ENCODE data around the gene CKAP5. TPM values are rescaled to one million over a fixed set of nuclear protein-coding genes. Genes with fewer than 3 reads are reported as not detected.

CKAP5 gene
- total RNA-seq, 2 donors from 2014 or later, result 98.1 to 164 TPM

DNA sequence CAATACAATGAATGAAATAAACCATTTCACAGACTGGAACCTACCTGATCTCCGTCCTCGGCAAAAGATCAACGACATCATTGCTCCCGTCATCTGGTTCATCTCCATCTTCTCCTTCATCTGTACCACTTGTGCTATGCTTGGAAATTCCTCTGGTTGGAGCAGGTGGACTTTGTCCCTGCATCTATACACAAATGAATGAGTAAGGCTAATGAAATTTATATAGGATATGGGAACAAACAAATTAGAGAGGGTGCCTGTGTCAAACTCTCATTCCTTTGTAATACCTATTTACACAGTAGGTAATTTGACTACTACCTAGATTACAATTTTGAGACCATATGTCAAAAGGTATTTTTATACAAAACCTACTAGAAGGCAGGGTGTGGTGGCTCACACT lies 67.7 kb downstream of the CKAP5 start:
- Mint-ChIP-seq H3K27me3 (no peaks in the 10 kb centered on the region), H3K4me3 (no peak overlapping the region), H3K4me1 (ENCODE audit: low read depth in 2 of 2) (no peaks in the 10 kb centered on the region), H3K9me3 (no peaks in the 10 kb centered on the region), H3K36me3 (peaks cover 22% of the 10 kb centered on the region), H3K27ac (no peak overlapping the region)
- DNase-seq (ENCODE audit: low spot score) (no peak), ATAC-seq (no peak)

DNA sequence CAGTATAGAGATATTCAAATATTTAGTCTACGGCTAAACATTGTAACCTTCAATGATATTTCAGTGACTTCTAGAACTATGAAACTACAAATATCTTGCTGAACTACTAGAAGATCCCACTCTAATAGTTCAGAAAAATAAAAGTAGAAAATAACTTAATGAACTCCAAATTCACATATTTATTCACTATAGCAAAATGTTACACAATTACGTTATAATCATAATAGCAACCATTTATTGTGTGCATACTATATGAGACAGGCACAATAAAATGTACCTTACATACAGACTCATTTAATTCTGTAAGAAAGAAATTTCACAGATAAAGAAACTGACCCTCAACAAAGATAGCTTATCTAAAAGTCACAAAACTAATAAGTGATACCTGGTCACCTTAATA lies 69.2 kb downstream of the CKAP5 start:
- DNase-seq (ENCODE audit: low spot score) (no peak), ATAC-seq (no peak)
- H3K4me1 Mint-ChIP-seq (ENCODE audit: low read depth in 2 of 2), result no peaks in the 10 kb centered on the region
- no peaks in the 10 kb centered on the region for H3K9me3 Mint-ChIP-seq
- H3K27me3 Mint-ChIP-seq, result no peaks in the 10 kb centered on the region
- no peak overlapping the region for H3K27ac Mint-ChIP-seq
- H3K36me3 Mint-ChIP-seq, result peaks cover 22% of the 10 kb centered on the region
- no peak overlapping the region for H3K4me3 Mint-ChIP-seq

- Mint-ChIP-seq H3K27ac (no peak overlapping the region), H3K4me3 (no peak overlapping the region), H3K36me3 (peaks cover 15% of the 10 kb centered on the region), H3K4me1 (ENCODE audit: low read depth in 2 of 2) (no peaks in the 10 kb centered on the region), H3K9me3 (no peaks in the 10 kb centered on the region), H3K27me3 (no peaks in the 10 kb centered on the region)
- ATAC-seq (no peak), DNase-seq (ENCODE audit: low spot score) (no peak)
Measured at GRCh38 chr11:46769636-46770221, 76.4 kb downstream of the CKAP5 start.

- no peak overlapping the region for H3K4me3 Mint-ChIP-seq
- ATAC-seq (no peak), DNase-seq (ENCODE audit: low spot score) (no peak)
- no peaks in the 10 kb centered on the region for H3K9me3 Mint-ChIP-seq
- H3K27me3 Mint-ChIP-seq, result no peaks in the 10 kb centered on the region
- H3K27ac Mint-ChIP-seq, result no peak overlapping the region
- H3K36me3 Mint-ChIP-seq, result peaks cover 28% of the 10 kb centered on the region
- H3K4me1 Mint-ChIP-seq (ENCODE audit: low read depth in 2 of 2), result no peaks in the 10 kb centered on the region
Measured at GRCh38 chr11:46766656-46767055, 79.4 kb downstream of the CKAP5 start.

DNA sequence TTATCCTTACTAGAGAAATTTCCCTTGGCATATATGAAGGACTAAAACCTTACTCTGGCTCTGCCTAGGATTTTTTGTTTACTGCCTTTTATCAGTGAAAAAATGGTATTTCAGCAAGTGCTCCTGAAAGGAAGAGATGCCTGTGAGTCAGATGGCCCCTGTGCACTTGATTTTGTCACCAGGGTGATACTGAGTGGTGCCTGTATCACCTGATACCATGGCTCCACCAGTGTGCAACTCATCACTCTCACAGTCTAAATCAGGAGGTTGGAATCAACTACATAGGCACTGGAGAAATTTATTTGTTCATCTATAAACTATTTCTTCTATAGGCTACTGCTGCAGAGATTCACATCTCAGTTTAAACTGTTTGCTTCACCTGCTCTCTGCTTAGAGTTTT lies 83.8 kb downstream of the CKAP5 start:
- Mint-ChIP-seq H3K27ac (no peak overlapping the region), H3K4me1 (ENCODE audit: low read depth in 2 of 2) (no peaks in the 10 kb centered on the region), H3K4me3 (no peak overlapping the region), H3K36me3 (peaks cover 35% of the 10 kb centered on the region), H3K9me3 (no peaks in the 10 kb centered on the region), H3K27me3 (no peaks in the 10 kb centered on the region)
- ATAC-seq (no peak), DNase-seq (ENCODE audit: low spot score) (no peak)

DNA sequence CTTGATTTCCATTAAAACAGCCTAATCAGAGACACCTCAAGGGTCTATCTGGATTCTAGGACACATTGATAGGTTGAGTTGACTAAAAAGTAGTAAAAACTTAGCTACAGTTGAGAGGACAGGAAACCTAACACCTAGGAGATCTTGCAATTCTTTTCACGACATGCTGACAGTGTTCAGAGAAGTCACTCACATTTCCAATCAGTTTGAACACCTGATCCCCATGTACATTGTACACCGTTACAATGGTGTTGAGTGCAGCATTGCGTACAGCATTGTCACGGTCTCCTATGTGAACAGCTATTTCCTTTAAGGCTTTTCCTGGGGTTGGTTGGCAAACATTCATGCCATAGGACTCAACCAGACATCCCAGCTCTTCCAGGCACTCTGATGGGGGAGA lies 84.3 kb downstream of the CKAP5 start:
- no peak for DNase-seq (ENCODE audit: low spot score)
- H3K9me3 Mint-ChIP-seq, result no peaks in the 10 kb centered on the region
- no peak overlapping the region for H3K27ac Mint-ChIP-seq

GRCh38 chr11:46760429-46761128 lies 85.5 kb downstream of the CKAP5 start:
- no peak overlapping the region for H3K27ac Mint-ChIP-seq
- H3K4me1 Mint-ChIP-seq (ENCODE audit: low read depth in 2 of 2), result no peaks in the 10 kb centered on the region
- peaks cover 41% of the 10 kb centered on the region for H3K36me3 Mint-ChIP-seq
- no peak overlapping the region for H3K4me3 Mint-ChIP-seq
- H3K27me3 Mint-ChIP-seq, result no peaks in the 10 kb centered on the region
- no peak for DNase-seq (ENCODE audit: low spot score)
- no peak for ATAC-seq
- H3K9me3 Mint-ChIP-seq, result no peaks in the 10 kb centered on the region

More for the DNA sequence above, 84.3 kb downstream of the CKAP5 start:
- no peaks in the 10 kb centered on the region for H3K27me3 Mint-ChIP-seq
- no peaks in the 10 kb centered on the region for H3K4me1 Mint-ChIP-seq (ENCODE audit: low read depth in 2 of 2)
- no peak for ATAC-seq
- H3K4me3 Mint-ChIP-seq, result no peak overlapping the region
- H3K36me3 Mint-ChIP-seq, result peaks cover 35% of the 10 kb centered on the region

DNA sequence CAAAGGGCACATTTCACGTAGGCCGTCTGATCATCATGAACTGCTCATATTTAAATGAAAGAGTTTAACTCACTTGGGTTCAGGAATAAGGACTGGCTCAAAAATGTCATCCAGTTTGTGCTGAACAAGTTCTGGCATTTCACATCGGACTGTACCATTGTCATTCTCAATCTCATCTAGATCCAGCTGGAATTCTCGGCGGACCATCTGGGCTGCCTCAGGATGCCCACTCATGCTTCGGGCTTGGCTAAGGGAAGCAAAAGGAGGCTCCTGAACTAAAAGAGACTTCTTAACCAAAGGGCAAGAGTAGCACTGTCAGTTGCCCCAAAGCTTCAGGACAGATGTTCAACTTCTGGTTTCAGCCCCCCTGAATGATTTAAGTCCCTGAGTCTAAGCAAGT lies 86.9 kb downstream of the CKAP5 start:
- H3K4me3 Mint-ChIP-seq, result no peak overlapping the region
- no peak for ATAC-seq
- no peaks in the 10 kb centered on the region for H3K27me3 Mint-ChIP-seq
- DNase-seq (ENCODE audit: low spot score), result no peak
- H3K9me3 Mint-ChIP-seq, result no peaks in the 10 kb centered on the region
- no peaks in the 10 kb centered on the region for H3K4me1 Mint-ChIP-seq (ENCODE audit: low read depth in 2 of 2)
- H3K27ac Mint-ChIP-seq, result no peak overlapping the region
- peaks cover 45% of the 10 kb centered on the region for H3K36me3 Mint-ChIP-seq

DNA sequence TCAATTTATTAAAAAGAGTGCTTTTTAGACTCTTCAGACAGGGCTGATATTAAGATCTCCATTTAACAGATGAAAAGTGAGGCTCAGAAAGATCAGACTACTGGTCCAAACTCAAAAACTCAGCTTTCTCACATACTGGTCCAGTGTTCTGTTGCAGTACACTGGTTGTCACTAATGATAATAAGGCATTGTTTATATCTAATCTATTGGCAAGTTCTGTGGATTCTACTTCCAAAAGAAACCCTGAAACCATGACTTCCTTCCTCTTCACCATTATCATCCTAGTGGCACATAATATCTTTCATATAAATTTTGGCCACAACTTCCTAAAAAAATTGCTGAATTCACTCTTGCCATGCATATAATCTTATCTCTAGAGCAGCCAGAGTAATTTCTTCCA lies 90.1 kb downstream of the CKAP5 start:
- no peak for ATAC-seq
- DNase-seq (ENCODE audit: low spot score), result no peak
- no peaks in the 10 kb centered on the region for H3K9me3 Mint-ChIP-seq
- peaks cover 44% of the 10 kb centered on the region for H3K36me3 Mint-ChIP-seq
- H3K27ac Mint-ChIP-seq, result no peak overlapping the region
- H3K4me3 Mint-ChIP-seq, result no peak overlapping the region
- H3K27me3 Mint-ChIP-seq, result no peaks in the 10 kb centered on the region
- no peaks in the 10 kb centered on the region for H3K4me1 Mint-ChIP-seq (ENCODE audit: low read depth in 2 of 2)

DNA sequence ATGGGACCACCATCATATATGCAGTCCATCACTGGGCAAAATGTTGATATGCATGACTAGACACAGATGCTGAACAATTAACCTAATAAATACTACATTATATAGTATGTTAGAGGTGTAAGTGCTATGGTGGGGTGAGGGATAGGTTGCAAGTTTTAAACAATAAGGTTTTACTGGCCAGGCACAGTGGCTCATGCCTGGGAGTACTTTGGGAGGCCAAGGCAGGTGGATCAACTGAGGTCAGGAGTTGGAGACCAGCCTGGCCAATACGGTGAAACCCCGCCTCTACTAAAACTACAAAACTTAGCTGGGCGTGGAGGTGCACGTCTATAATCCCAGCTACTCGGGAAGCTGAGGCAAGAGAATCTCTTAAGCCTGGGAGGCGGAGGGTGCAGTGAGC lies 98.9 kb downstream of the CKAP5 start:
- H3K4me3 Mint-ChIP-seq, result no peak overlapping the region
- DNase-seq (ENCODE audit: low spot score) (no peak), ATAC-seq (no peak)
- no peaks in the 10 kb centered on the region for H3K4me1 Mint-ChIP-seq (ENCODE audit: low read depth in 2 of 2)
- H3K9me3 Mint-ChIP-seq, result no peaks in the 10 kb centered on the region
- H3K27me3 Mint-ChIP-seq, result no peaks in the 10 kb centered on the region
- H3K27ac Mint-ChIP-seq, result no peak overlapping the region
- H3K36me3 Mint-ChIP-seq, result peaks cover 45% of the 10 kb centered on the region

DNA sequence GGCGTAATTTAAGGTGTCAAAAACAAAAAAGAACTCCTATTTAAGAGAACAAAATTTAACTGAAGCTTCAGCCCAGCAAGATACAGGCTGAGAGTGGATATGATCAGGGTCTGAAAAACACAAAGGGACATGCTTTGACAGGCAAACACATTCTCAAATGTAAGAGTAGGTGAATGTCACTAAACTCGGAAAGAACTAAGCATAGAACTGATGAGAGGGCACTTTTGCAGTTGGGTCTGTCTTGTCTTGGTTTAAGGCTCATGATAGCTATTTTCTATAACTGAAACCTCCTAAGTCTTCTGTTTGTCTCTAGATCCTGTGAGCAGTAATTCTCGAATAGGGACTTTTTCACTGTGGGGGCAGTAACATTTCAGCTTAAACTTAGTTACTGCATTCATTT lies 100.1 kb downstream of the CKAP5 start:
- H3K9me3 Mint-ChIP-seq, result no peaks in the 10 kb centered on the region
- peaks cover 37% of the 10 kb centered on the region for H3K36me3 Mint-ChIP-seq
- no peaks in the 10 kb centered on the region for H3K4me1 Mint-ChIP-seq (ENCODE audit: low read depth in 2 of 2)
- no peaks in the 10 kb centered on the region for H3K27me3 Mint-ChIP-seq
- ATAC-seq (no peak), DNase-seq (ENCODE audit: low spot score) (no peak)
- no peak overlapping the region for H3K4me3 Mint-ChIP-seq
- no peak overlapping the region for H3K27ac Mint-ChIP-seq

DNA sequence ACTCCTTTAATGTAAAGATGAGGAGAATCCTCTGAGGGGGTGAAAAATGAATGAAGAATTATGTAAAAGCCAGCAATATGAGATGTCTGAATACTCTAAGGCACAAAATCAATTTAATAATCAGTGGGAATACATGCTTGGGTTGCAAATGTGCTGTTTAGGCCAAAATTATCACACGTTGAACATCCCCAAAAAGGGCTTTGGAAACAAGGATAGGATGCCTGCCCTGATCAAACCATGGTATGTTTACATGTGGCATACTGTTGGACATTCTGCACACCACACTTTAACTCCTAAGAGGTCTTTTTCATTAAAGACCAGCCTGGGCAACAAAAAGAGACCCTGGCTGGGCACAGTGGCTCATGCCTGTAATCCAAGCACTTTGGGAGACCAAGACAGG lies 100.8 kb downstream of the CKAP5 start:
- no peaks in the 10 kb centered on the region for H3K4me1 Mint-ChIP-seq (ENCODE audit: low read depth in 2 of 2)
- H3K4me3 Mint-ChIP-seq, result no peak overlapping the region
- ATAC-seq, result no peak
- no peak overlapping the region for H3K27ac Mint-ChIP-seq
- no peak for DNase-seq (ENCODE audit: low spot score)
- no peaks in the 10 kb centered on the region for H3K27me3 Mint-ChIP-seq
- H3K9me3 Mint-ChIP-seq, result no peaks in the 10 kb centered on the region
- peaks cover 35% of the 10 kb centered on the region for H3K36me3 Mint-ChIP-seq

GRCh38 chr11:46743693-46744339 lies 102.3 kb downstream of the CKAP5 start:
- no peaks in the 10 kb centered on the region for H3K9me3 Mint-ChIP-seq
- peaks cover 35% of the 10 kb centered on the region for H3K36me3 Mint-ChIP-seq
- no peak for DNase-seq (ENCODE audit: low spot score)
- no peak for ATAC-seq
- no peak overlapping the region for H3K4me3 Mint-ChIP-seq
- no peaks in the 10 kb centered on the region for H3K27me3 Mint-ChIP-seq
- no peak overlapping the region for H3K27ac Mint-ChIP-seq
- no peaks in the 10 kb centered on the region for H3K4me1 Mint-ChIP-seq (ENCODE audit: low read depth in 2 of 2)

DNA sequence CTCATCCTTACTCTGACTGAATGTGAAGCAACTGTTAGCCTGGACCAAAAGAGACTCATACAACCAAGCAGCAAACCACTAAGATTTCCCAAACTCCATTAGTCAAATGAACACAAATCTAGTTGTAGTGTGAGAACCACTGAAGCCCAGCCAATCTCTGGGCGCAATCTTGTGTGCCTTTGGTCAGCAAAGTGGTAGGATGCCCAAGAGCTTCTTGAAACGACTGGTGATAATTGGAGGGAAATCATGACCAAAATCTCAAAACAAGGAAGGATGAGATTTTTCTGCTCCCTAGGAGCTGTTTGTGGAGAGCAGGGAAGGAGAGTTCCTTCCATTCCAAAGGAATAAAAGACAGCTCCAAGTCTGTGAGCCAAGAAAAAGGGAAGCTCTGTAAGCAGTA lies 103.0 kb downstream of the CKAP5 start:
- peaks cover 31% of the 10 kb centered on the region for H3K36me3 Mint-ChIP-seq
- H3K9me3 Mint-ChIP-seq, result no peaks in the 10 kb centered on the region
- no peak for ATAC-seq
- no peaks in the 10 kb centered on the region for H3K27me3 Mint-ChIP-seq
- no peak for DNase-seq (ENCODE audit: low spot score)
- H3K27ac Mint-ChIP-seq, result no peak overlapping the region
- no peak overlapping the region for H3K4me3 Mint-ChIP-seq
- no peaks in the 10 kb centered on the region for H3K4me1 Mint-ChIP-seq (ENCODE audit: low read depth in 2 of 2)
